Endothelial cell (in vitro differentiated cells): ENCODE results near the gene MTMR8. TPM values are rescaled to one million over a fixed set of nuclear protein-coding genes. Genes with fewer than 3 reads are reported as not detected.
A peak's percentile ranks its signal among the peaks of the same experiment; 100 is the strongest.
"Not testable (repeated sequence)": the region's sequence is repeated elsewhere in the genome, so short reads cannot be mapped to it uniquely, and the experiment has no call there.

Source experiments
- DNase-seq: peaks from one replicate; pipeline ENCODE4 v3.0.0; 2021; ENCODE audit warnings: low spot score
- H3K27ac Mint-ChIP-seq: one replicate; pipeline ENCODE4 v1.8.0; 2021; ENCODE audit warnings: mixed read lengths, inconsistent platforms; ENCODE audit not compliant: unreplicated experiment
- H3K27me3 Mint-ChIP-seq: one replicate; pipeline ENCODE4 v1.8.0; 2021; ENCODE audit warnings: mild to moderate bottlenecking, moderate library complexity, mixed read lengths, inconsistent platforms; ENCODE audit not compliant: unreplicated experiment
- H3K36me3 Mint-ChIP-seq: one replicate; pipeline ENCODE4 v1.8.0; 2021; ENCODE audit warnings: mild to moderate bottlenecking, low read depth, mixed read lengths, inconsistent platforms; ENCODE audit not compliant: unreplicated experiment
- H3K4me1 Mint-ChIP-seq: one replicate; pipeline ENCODE4 v1.8.0; 2021; ENCODE audit warnings: mild to moderate bottlenecking, mixed read lengths, inconsistent platforms; ENCODE audit not compliant: unreplicated experiment
- H3K4me3 Mint-ChIP-seq: one replicate; pipeline ENCODE4 v1.8.0; 2021; ENCODE audit warnings: mild to moderate bottlenecking, mixed read lengths, inconsistent platforms; ENCODE audit not compliant: unreplicated experiment
- H3K9me3 Mint-ChIP-seq: one replicate; pipeline ENCODE4 v1.8.0; 2021; ENCODE audit warnings: mixed read lengths, inconsistent platforms; ENCODE audit not compliant: unreplicated experiment
- CTCF ChIP-seq: fragments of 200-600 bp; sonication (generic); IDR thresholded peaks from one replicate; pipeline ENCODE4 v1.5.0; 2021; ENCODE audit warnings: antibody characterized with exemption; ENCODE audit not compliant: unreplicated experiment
- total RNA-seq: library from RNA; stranded (reverse); fragmentation: NEBNext Ultra II Directional; extraction: Animal tissue kit (Norgen Biotek cat#: 25700); gene quantifications from one replicate; pipeline ENCODE4 v1.2.1, GENCODE V29; 2021; ENCODE audit not compliant: unreplicated experiment

The MTMR8 gene
- total RNA-seq, 1 donor from 2014 or later = 3.4 TPM

GRCh38 chrX:64427787-64428186 is 32.5 kb upstream of the MTMR8 start:
- Mint-ChIP-seq H3K27ac (no peak overlapping the region), H3K36me3 (no peaks in the 10 kb centered on the region), H3K9me3 (no peaks in the 10 kb centered on the region), H3K4me1 (peaks cover 8% of the 10 kb centered on the region), H3K27me3 (peaks cover under 1% of the 10 kb centered on the region), H3K4me3 (no peak overlapping the region)
- no peak for TF ChIP-seq CTCF
- DNase-seq = no peak

- Mint-ChIP-seq H3K36me3 (no peaks in the 10 kb centered on the region), H3K4me3 (no peak overlapping the region), H3K4me1 (peaks cover 13% of the 10 kb centered on the region), H3K9me3 (no peaks in the 10 kb centered on the region), H3K27me3 (no peaks in the 10 kb centered on the region), H3K27ac (no peak overlapping the region)
- no peak for TF ChIP-seq CTCF
- DNase-seq = no peak
Measured at GRCh38 chrX:64427281-64427680, 32.0 kb upstream of the MTMR8 start.

- not testable (repeated sequence) for H3K9me3 Mint-ChIP-seq
Measured at GRCh38 chrX:64409730-64410129, 14.5 kb upstream of the MTMR8 start.

GRCh38 chrX:64398088-64398487 is 2.8 kb upstream of the MTMR8 start:
- no peak overlapping the region for H3K4me3 Mint-ChIP-seq
- no peaks in the 10 kb centered on the region for H3K4me1 Mint-ChIP-seq
- TF ChIP-seq CTCF = no peak
- DNase-seq = no peak
- H3K27me3 Mint-ChIP-seq = peaks cover 4% of the 10 kb centered on the region
- H3K36me3 Mint-ChIP-seq = no peaks in the 10 kb centered on the region
- H3K27ac Mint-ChIP-seq = no peak overlapping the region
- no peaks in the 10 kb centered on the region for H3K9me3 Mint-ChIP-seq

More at GRCh38 chrX:64409730-64410129, 14.5 kb upstream of the MTMR8 start:
- H3K27me3 Mint-ChIP-seq, H3K36me3 Mint-ChIP-seq, DNase-seq, H3K27ac Mint-ChIP-seq, H3K4me1 Mint-ChIP-seq, H3K4me3 Mint-ChIP-seq: not testable (repeated sequence)

- no peak for DNase-seq
- no peaks in the 10 kb centered on the region for H3K4me1 Mint-ChIP-seq
- no peak overlapping the region for H3K27ac Mint-ChIP-seq
- peaks cover 4% of the 10 kb centered on the region for H3K27me3 Mint-ChIP-seq
- no peaks in the 10 kb centered on the region for H3K9me3 Mint-ChIP-seq
- H3K36me3 Mint-ChIP-seq = no peaks in the 10 kb centered on the region
- peak overlapping the region; percentile 90 for H3K4me3 Mint-ChIP-seq
- no peak for TF ChIP-seq CTCF
Measured at GRCh38 chrX:64395568-64395929, 297 bp upstream of the MTMR8 start.
